Activated CD4-positive, alpha-beta T cell treated with anti-CD3 and anti-CD28 coated beads for 1 hour (primary cell): Measurements from ENCODE around the gene NT5C3A.
A peak's percentile ranks its signal among the peaks of the same experiment; 100 is the strongest.
"Not testable (repeated sequence)": the region's sequence is repeated elsewhere in the genome, so short reads cannot be mapped to it uniquely, and the experiment has no call there.

Experiments
- DNase-seq: peaks from one replicate; pipeline ENCODE4 v3.0.0-alpha.2; 2020

The NT5C3A gene

DNA sequence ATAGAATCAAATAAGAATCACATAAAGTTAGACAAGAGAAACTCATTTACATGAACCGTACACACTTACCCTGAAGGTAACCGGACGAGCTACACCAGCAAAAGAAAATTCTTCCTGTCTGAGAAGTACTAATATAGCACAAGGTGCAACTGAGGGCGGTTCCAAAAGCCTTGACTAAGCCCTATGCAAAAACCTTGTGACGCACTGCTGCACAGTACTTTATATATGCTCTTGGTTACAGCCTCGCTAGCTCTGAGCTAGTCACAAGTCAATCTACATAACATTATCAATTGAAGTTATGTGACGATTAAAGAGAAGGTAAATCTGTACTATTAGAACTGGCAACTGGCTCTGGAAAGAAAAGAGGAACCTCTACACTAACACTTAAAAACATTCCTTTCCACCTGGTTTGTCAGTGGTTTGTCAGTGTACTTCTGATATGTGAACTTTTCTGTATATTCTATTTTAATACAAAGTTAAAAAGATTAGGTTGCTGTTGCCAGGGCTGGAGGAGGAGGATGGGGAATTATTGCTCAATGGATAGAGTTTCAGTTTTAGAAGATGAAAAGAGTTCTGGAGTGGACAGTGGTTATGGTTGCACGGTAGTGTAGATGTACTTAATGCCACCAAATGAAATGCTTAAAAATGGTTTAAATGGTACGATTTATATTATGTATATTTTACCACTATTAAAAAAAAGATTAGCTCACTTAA, 21.6 kb downstream of the NT5C3A start:
- DNase-seq, result peak; percentile 52

DNA sequence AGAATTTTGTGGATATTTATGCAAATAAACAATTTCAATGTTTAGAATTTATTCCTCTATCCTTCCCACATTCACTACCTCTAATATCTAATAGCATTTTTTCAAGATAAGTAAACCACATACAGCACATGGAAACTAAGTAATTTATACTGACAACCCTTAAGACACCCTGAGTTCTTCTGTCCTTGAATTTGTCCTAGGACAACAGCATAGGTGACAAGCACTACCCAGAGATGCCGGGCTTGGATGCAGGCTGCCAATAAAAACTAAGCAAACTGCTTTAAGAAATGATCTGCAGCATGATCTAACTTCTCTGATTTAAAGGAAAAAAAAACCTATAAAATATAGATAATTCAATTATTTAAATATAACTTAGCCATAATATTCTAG, 22.7 kb downstream of the NT5C3A start:
- DNase-seq, result no peak

- DNase-seq, result no peak
These were observed 23.2 kb downstream of the NT5C3A start for GRCh38 chr7:33039257-33039902.

GRCh38 chr7:33038639-33039038, 23.9 kb downstream of the NT5C3A start:
- DNase-seq, result no peak

DNA sequence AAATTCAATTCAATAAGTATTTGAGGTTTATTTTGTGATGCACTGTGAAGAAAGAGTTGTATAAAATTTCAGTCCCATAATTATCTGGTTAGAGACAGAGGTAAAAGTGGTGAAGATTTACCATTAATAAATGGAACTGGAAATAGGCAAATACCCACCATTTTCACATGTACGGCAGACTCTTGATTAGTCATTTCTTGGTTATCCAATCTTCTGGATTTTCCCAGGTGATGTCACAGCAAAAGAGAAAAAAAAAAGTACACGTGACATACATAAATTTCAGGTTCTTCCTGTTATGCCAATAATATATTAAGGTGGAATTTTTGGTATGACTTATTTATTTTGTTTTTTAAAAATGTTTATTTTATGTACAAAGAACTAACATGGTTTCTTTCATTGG, 26.8 kb downstream of the NT5C3A start:
- DNase-seq, result no peak

GRCh38 chr7:33024189-33024757, 38.3 kb downstream of the NT5C3A start:
- DNase-seq, result no peak

DNA sequence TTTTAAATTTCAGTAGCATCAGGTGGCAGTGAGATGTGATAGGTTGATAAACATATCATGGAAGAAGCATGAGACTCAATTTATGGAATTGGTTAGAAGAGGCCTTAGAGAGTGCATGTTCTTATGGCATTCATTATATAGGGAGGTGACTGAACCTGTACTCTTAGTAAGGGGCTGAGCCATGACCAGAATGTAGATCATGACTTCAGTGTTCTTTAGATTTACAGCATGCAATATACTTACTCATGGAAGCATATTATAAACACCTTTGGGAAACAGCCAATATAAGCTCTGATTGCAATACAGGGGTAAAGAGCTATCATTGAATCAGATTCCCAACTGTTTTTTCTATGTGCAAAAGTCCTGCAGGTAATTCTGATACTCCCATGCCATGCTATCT, 50.2 kb downstream of the NT5C3A start:
- no peak for DNase-seq

DNA sequence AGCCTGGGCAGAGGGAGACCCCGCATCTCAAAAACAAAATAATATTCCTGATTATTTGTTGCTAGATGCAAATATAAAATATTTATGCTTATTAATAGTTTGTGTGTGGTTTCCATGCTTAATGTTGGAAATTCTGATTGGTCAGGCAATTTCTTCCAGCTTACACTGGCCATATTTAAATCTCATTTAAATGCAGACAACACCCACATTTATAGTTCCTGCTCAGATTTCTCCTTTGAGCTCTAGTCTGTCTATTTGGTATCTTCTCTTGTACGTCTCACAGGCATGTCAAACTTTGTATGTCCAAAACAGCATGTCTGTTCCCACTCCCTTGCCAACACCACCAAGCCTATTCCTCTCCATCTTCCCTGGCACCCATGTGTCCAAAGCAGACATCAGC, 52.8 kb downstream of the NT5C3A start:
- no peak for DNase-seq

DNA sequence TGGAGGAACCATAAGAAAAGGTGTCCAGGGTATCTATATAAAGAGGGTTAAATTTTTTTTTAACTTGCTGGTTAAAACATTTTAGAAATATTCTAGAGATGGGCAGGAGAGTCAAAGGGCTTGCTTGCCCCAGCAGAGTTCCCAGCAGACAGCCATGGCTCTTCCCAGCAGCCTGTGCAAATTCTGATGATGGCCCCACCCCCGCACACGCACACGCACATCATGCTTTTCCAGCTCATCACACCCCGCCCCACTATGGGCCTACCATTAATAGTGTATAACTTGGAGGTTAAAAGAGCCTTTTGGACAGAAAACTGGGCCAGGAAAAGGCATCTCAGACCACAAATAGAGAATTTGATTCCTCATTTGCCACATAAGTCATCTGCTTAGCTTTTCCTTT, 56.9 kb downstream of the NT5C3A start:
- not testable (repeated sequence) for DNase-seq

GRCh38 chr7:33005193-33005592, 57.4 kb downstream of the NT5C3A start:
- DNase-seq, result not testable (repeated sequence)

GRCh38 chr7:33004104-33004616, 58.4 kb downstream of the NT5C3A start:
- DNase-seq, result not testable (repeated sequence)

- DNase-seq, result not testable (repeated sequence)
These were observed 59.5 kb downstream of the NT5C3A start for GRCh38 chr7:33003111-33003510.

DNA sequence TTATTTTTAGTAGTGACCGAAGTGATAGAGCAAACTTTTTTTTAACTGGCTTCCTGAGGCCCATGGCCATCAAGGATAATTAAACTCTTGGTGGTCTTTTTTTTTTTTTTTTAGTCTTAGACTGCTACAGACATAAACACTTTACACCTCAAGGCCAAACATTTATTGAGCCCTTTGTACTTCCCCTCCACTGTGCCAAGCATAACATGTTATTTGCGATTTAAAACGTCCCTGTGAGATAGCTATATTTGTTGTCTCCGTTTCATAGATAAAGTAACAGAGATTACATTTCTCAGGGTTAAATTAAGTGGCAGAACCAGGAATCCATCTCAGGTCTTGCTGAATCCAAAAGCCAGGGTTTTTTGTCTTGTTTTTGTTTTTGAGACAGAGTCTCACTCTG, 63.2 kb downstream of the NT5C3A start:
- not testable (repeated sequence) for DNase-seq

DNA sequence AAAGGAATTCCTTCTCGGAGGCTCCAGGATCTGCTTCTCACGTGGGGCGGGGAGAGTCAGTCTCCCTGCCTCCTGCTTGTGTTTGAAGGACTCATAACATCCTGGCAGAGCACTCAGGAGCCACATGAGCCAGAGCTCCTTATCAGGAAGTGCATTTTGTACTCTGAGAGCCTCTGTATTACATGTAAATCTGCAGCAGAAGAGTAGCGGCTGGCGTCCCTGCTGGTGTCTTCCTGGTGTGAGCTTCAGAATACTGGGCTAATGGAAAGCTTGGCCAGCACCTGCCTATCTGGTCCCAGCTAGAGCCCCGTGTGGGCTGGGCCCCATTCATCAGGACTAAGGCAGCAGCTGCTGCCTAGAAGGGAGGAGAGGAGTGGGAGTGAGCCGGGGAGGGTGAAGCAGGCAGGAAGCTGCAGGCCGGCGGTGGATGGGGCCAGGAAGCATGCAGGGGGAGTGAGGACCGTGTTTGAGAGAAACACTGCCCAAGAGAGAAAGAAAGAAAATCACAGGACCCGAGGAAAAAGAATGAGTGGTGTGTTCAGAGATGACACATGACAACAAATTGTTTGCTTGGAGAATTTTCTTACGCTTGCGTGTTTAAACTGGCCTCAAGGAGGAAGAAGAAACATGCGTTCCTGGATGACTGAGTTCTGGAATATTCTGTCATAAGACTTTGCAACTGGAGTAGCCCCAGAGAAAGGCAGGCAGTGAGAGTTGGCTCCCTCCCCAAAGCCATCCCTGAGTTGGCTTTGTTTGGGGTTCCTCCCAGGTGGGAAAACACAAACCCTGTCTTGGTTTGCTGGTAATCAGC, 64.0 kb downstream of the NT5C3A start:
- not testable (repeated sequence) for DNase-seq

DNA sequence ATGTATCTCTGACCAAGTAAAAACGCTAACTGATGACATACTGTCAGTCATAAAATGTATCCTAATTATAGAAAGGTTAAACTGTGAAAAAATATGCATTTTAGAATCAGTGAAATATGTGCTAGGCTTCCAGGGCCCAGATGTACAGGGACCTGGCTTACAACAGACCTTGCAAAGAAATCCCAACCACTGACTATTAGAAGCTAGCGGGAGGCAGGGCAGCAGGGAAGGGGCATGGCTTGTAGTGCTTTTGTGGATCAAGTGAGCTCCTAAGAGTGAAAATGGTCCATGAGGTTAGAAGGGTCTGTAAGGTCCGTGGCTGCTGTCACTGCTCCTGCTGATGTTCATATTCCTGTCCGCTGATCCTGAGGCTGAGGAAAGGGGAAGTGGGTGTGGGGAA, 64.6 kb downstream of the NT5C3A start:
- not testable (repeated sequence) for DNase-seq

DNA sequence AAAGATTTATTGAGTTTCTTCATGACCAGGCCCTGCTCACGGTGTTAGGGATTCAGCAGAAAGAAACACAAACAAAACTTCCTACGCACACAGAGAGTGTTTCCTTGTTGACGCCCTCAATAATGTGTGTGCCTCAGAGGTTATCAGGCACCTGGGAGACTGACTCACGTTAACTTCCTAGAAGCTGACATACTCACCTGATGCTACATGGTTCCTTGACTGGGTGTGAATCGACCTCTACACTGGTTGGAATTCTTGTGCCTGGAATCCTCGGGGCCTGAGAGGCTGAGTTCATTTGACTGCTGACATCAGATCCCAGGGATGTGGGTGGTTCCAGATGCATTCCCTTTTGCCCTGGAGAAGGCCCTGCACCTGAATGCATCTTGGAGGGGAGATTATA, 69.8 kb downstream of the NT5C3A start:
- DNase-seq, result not testable (repeated sequence)

DNA sequence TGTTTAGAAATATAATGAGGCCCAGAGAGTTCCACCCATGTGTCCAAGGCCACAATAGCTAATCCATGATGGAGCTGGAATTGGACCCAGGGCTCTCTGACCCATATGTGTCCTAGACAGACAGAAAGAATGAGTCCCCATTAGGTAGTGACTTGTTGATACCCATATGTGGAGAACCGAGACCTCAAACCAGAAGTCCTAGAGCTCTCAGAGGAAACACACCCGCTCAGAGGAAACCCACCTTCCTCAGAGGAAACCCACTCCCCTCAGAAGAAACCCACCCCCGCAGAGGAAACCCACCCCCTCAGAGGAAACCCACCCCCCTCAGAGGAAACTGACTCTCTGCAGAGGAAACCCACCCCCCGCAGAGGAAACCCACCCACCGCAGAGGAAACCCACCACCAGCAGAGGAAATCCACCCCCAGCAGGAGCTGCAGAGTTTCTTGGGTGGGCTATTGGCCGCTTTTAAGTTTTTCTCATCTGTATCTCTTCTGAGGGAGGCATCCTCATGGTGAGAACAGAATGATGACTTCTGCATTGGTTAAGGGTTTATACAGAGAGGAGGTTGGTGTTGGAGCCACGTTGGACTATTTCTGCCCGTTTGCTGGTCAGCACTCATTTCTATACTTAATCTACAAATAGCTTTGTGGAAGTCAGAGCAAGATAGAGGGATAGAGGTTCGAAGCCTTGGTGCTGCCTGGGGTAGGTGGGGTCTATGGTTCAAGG, 70.4 kb downstream of the NT5C3A start:
- not testable (repeated sequence) for DNase-seq

GRCh38 chr7:32991068-32991585, 71.4 kb downstream of the NT5C3A start:
- DNase-seq, result not testable (repeated sequence)

DNA sequence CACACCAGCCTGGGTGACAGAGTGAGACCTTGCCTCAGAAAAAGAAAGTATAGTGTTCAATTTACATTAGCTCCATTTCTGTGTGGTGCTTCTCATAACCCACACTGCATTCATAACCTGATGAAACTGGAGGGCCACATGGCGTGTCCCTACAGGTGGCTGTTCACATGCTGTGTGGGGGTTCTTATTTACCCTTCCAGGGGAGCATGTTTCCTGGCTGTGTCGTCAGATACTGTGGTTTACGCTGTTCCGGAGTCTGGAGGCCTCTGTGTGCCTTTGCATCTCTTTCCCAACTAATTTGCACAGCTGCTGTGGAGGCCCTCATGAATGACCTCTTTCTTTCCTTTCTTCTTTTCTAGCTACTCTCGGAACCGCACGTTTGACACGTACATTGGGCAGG, 74.4 kb downstream of the NT5C3A start:
- not testable (repeated sequence) for DNase-seq

DNA sequence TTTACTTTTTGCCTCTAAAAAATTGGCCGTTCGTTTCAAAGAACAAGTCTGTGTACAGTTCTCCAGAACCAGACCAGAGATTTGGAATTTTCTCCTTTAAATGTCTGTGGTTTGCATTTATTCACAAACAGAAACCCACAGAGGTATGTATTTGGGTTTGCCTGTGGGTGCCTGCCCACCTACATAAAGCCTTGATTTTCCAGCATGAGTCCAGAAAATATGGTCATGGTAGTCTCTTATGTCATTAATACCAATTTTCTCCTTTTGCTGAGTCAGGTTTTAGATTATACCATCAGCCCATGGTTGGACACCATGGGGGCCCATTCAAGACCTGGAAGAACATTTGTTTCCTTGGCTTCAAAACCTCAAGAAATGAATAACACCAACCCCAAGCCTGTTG, 82.7 kb downstream of the NT5C3A start:
- not testable (repeated sequence) for DNase-seq

GRCh38 chr7:32979246-32979645, 83.3 kb downstream of the NT5C3A start:
- not testable (repeated sequence) for DNase-seq

DNA sequence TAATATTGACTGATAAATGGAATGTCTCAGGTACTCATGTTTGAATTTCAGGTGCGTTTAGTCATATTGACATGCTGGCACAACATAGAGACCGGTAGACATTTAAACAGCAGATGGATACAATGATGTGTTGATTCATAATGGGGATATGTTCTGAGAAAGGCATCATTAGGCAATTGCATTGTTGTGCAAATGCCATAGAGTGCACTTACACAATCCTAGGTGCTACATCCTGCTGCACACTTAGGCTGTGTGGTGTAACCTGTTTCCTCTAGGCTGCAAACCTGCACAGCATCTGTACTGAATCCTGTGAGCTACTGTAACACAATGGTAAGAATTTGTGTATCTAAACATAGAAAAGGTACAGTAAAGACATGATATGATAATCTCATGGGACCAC, 85.4 kb downstream of the NT5C3A start:
- not testable (repeated sequence) for DNase-seq
